Astrocyte (in vitro differentiated cells and primary cell): ENCODE results near the gene ABLIM2. TPM values are rescaled to one million over a fixed set of nuclear protein-coding genes. Genes with fewer than 3 reads are reported as not detected.

Experiments
- DNase-seq: peaks from one replicate; pipeline ENCODE4 v3.0.0-alpha.2; 2010; ENCODE audit warnings: low read depth
- FAIRE-seq: peaks from 2 replicates; lab custom pipeline; 2011; peaks lifted over from hg19 to GRCh38; lab: Jason Lieb, UNC
- H2AFZ ChIP-seq: 2 replicates; pipeline ENCODE4 v1.6.0; 2012; ENCODE audit warnings: low read depth, low read length, inconsistent platforms
- H3K27ac ChIP-seq: 2 replicates; pipeline ENCODE4 v1.5.1; 2011; ENCODE audit warnings: low read depth, low read length, inconsistent platforms
- H3K27me3 ChIP-seq: 2 replicates; pipeline ENCODE4 v1.6.0; 2011; ENCODE audit warnings: low read length, inconsistent platforms; ENCODE audit not compliant: insufficient read depth
- H3K36me3 ChIP-seq: 2 replicates; pipeline ENCODE4 v1.5.1; 2011; ENCODE audit warnings: low read length, inconsistent platforms; ENCODE audit not compliant: insufficient read depth
- H3K4me1 ChIP-seq: 2 replicates; pipeline ENCODE4 v1.5.1; 2011; ENCODE audit warnings: low read length, inconsistent platforms; ENCODE audit not compliant: insufficient read depth
- H3K4me2 ChIP-seq: 2 replicates; pipeline ENCODE4 v1.6.0; 2012; ENCODE audit warnings: low read length, inconsistent platforms
- H3K4me3 ChIP-seq: 2 replicates; pipeline ENCODE4 v1.5.1; 2011; ENCODE audit warnings: low read depth, mild to moderate bottlenecking, low read length, inconsistent platforms; ENCODE audit not compliant: insufficient read depth
- H3K79me2 ChIP-seq: 2 replicates; pipeline ENCODE4 v1.6.0; 2012; ENCODE audit warnings: mild to moderate bottlenecking, low read length, inconsistent platforms; ENCODE audit not compliant: insufficient read depth
- H3K9ac ChIP-seq: 2 replicates; pipeline ENCODE4 v1.6.0; 2012; ENCODE audit warnings: mild to moderate bottlenecking, low read length, inconsistent platforms
- H3K9me3 ChIP-seq: 2 replicates; pipeline ENCODE4 v1.5.1; 2012; ENCODE audit warnings: low read depth, mild to moderate bottlenecking, low read length, inconsistent platforms; ENCODE audit not compliant: insufficient read depth
- H4K20me1 ChIP-seq: 2 replicates; pipeline ENCODE4 v1.6.0; 2012; ENCODE audit warnings: low read length, inconsistent platforms; ENCODE audit not compliant: insufficient read depth
- H3K27ac Mint-ChIP-seq: one replicate; pipeline ENCODE4 v1.8.0; 2021; ENCODE audit warnings: mild to moderate bottlenecking, mixed read lengths; ENCODE audit not compliant: unreplicated experiment
- H3K27me3 Mint-ChIP-seq: one replicate; pipeline ENCODE4 v1.8.0; 2021; ENCODE audit warnings: low read depth, mixed read lengths; ENCODE audit not compliant: unreplicated experiment
- H3K36me3 Mint-ChIP-seq: one replicate; pipeline ENCODE4 v1.8.0; 2021; ENCODE audit warnings: low read depth, mixed read lengths; ENCODE audit not compliant: unreplicated experiment
- H3K4me1 Mint-ChIP-seq: one replicate; pipeline ENCODE4 v1.8.0; 2021; ENCODE audit warnings: low read depth, mixed read lengths; ENCODE audit not compliant: unreplicated experiment
- H3K4me3 Mint-ChIP-seq: one replicate; pipeline ENCODE4 v1.8.0; 2021; ENCODE audit warnings: mild to moderate bottlenecking, moderate library complexity, mixed read lengths; ENCODE audit not compliant: unreplicated experiment
- H3K9me3 Mint-ChIP-seq: one replicate; pipeline ENCODE4 v1.8.0; 2021; ENCODE audit warnings: mild to moderate bottlenecking, mixed read lengths; ENCODE audit not compliant: unreplicated experiment
- EZH2 ChIP-seq: IDR thresholded peaks from 2 replicates; pipeline ENCODE4 v1.6.1; 2012; ENCODE audit warnings: mild to moderate bottlenecking, low read length, inconsistent platforms; ENCODE audit not compliant: insufficient read depth
- total RNA-seq: library from RNA; stranded (reverse); gene quantifications from 2 replicates; pipeline ENCODE4 v1.2.1, GENCODE V29; 2021
- TF ChIP-seq, protein P1 (sequence below): IDR thresholded peaks from 2 replicates; pipeline ENCODE4 v1.5.1; 2011; ENCODE audit warnings: low read depth, mild to moderate bottlenecking, inconsistent platforms, low read length, moderate library complexity; ENCODE audit not compliant: insufficient read depth

The ABLIM2 gene
- total RNA-seq, 1 donor from 2014 or later: 0.50 TPM

GRCh38 chr4:7971159-7971631 lies 187.4 kb downstream of the ABLIM2 start:
- Histone ChIP-seq H3K27me3 (no peaks in the 10 kb centered on the region), H3K36me3 (no peaks in the 10 kb centered on the region), H3K9me3 (no peaks in the 10 kb centered on the region), H3K4me1 (peaks cover 54% of the 10 kb centered on the region), H4K20me1 (no peaks in the 10 kb centered on the region), H3K79me2 (peaks cover 2% of the 10 kb centered on the region), H3K4me3 (no peak overlapping the region), H3K27ac (no peak overlapping the region), H2AFZ (no peak overlapping the region), H3K9ac (no peak overlapping the region), H3K4me2 (peak overlapping the region; percentile 74)
- Mint-ChIP-seq H3K4me1 (peaks cover 33% of the 10 kb centered on the region), H3K4me3 (no peak overlapping the region), H3K27me3 (peaks cover 2% of the 10 kb centered on the region), H3K9me3 (no peaks in the 10 kb centered on the region), H3K36me3 (no peaks in the 10 kb centered on the region), H3K27ac (no peak overlapping the region)
- TF ChIP-seq, protein P1, sequence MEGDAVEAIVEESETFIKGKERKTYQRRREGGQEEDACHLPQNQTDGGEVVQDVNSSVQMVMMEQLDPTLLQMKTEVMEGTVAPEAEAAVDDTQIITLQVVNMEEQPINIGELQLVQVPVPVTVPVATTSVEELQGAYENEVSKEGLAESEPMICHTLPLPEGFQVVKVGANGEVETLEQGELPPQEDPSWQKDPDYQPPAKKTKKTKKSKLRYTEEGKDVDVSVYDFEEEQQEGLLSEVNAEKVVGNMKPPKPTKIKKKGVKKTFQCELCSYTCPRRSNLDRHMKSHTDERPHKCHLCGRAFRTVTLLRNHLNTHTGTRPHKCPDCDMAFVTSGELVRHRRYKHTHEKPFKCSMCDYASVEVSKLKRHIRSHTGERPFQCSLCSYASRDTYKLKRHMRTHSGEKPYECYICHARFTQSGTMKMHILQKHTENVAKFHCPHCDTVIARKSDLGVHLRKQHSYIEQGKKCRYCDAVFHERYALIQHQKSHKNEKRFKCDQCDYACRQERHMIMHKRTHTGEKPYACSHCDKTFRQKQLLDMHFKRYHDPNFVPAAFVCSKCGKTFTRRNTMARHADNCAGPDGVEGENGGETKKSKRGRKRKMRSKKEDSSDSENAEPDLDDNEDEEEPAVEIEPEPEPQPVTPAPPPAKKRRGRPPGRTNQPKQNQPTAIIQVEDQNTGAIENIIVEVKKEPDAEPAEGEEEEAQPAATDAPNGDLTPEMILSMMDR: no peak
- FAIRE-seq (no peak), DNase-seq (no peak)

DNA sequence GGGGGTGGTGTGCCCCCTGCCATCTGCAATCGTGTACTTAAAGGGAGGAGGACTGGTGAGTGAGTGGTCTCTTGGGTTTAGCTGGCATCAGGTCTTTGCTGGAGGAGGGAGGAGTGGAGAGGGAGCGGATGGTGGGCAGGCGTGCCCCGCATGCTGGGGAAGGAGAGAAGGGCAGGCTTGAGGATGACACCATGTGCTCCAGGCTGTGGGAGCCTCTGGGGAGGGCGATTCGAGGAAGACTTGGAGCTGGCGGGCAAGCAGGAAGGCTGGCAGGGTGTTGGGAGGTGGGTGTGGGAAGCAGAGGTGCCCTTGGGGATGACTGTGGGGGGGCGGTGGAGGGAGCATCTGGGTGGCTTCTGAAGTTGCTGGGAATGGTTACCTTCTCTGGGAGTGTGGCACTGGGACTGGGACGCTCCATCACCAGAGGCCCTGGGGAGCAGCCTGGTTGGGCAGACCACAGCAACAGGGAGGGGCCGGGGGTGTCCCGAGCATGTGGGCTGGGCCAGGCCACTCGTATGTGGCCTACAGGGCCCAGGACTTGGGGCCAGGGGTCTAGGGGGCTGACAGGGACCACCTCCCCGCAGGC lies 188.2 kb downstream of the ABLIM2 start:
- no peak overlapping the region for H3K27ac Mint-ChIP-seq
- TF ChIP-seq, protein P1: no peak
- TF ChIP-seq EZH2: no peak
- peak overlapping the region; percentile 69 for H3K9ac ChIP-seq
- H3K4me2 ChIP-seq: peak overlapping the region; percentile 74
- H3K27me3 Mint-ChIP-seq: peaks cover 7% of the 10 kb centered on the region
- no peak overlapping the region for H3K4me3 ChIP-seq
- no peaks in the 10 kb centered on the region for H3K9me3 ChIP-seq
- H3K79me2 ChIP-seq: peaks cover 2% of the 10 kb centered on the region
- H4K20me1 ChIP-seq: no peaks in the 10 kb centered on the region
- no peaks in the 10 kb centered on the region for H3K36me3 Mint-ChIP-seq
- no peak overlapping the region for H3K4me3 Mint-ChIP-seq
- H3K4me1 ChIP-seq: peaks cover 54% of the 10 kb centered on the region
- DNase-seq (no peak), FAIRE-seq (no peak)
- peak overlapping the region; percentile 86 for H3K27ac ChIP-seq
- H3K36me3 ChIP-seq: no peaks in the 10 kb centered on the region
- H3K9me3 Mint-ChIP-seq: no peaks in the 10 kb centered on the region
- peaks cover 33% of the 10 kb centered on the region for H3K4me1 Mint-ChIP-seq
- peak overlapping the region; percentile 40 for H2AFZ ChIP-seq
- H3K27me3 ChIP-seq: peaks cover 6% of the 10 kb centered on the region

GRCh38 chr4:7968262-7968896 lies 190.2 kb downstream of the ABLIM2 start:
- H3K4me3 ChIP-seq: no peak overlapping the region
- Mint-ChIP-seq H3K4me3 (no peak overlapping the region), H3K27me3 (peaks cover 17% of the 10 kb centered on the region), H3K27ac (no peak overlapping the region), H3K9me3 (no peaks in the 10 kb centered on the region), H3K4me1 (peaks cover 29% of the 10 kb centered on the region), H3K36me3 (peaks cover 3% of the 10 kb centered on the region)
- H3K79me2 ChIP-seq: peaks cover 2% of the 10 kb centered on the region
- no peak overlapping the region for H2AFZ ChIP-seq
- no peaks in the 10 kb centered on the region for H4K20me1 ChIP-seq
- H3K9me3 ChIP-seq: no peaks in the 10 kb centered on the region
- no peaks in the 10 kb centered on the region for H3K36me3 ChIP-seq
- no peak for DNase-seq
- H3K27ac ChIP-seq: no peak overlapping the region
- no peak overlapping the region for H3K4me2 ChIP-seq
- no peak for TF ChIP-seq EZH2
- TF ChIP-seq, protein P1: no peak
- H3K27me3 ChIP-seq: peaks cover 13% of the 10 kb centered on the region
- no peak for FAIRE-seq
- H3K4me1 ChIP-seq: peaks cover 49% of the 10 kb centered on the region
- no peak overlapping the region for H3K9ac ChIP-seq
